Measurements from ENCODE around the gene SCYGR5.
"Not testable (repeated sequence)": the region's sequence is repeated elsewhere in the genome, so short reads cannot be mapped to it uniquely, and the experiment has no call there.

The SCYGR5 gene, protein sequence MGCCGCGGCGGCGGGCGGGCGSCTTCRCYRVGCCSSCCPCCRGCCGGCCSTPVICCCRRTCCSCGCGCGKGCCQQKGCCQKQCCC

DNA sequence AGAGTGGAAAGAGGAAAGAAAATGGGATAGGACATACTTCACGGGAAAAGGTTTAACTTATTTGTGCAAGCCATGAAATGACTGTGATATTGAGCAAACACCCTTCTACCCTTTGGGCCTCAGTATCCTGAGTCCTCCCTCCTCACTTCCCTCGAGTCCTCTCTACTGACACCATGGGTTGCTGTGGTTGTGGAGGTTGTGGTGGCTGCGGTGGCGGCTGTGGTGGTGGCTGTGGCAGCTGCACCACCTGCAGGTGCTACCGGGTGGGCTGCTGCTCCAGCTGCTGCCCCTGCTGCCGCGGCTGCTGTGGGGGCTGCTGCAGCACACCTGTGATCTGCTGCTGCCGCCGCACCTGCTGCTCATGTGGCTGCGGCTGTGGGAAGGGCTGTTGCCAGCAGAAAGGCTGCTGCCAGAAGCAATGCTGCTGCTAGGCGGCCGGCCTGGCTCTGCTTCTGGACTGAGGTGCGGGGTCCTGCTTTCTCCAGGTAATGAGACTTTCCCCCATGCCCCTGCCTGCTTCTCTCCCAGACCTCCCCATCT, at the start of gene SCYGR5:
TSS of gene SCYGR5 (plus strand) at position 174 of the 540 bp plus-strand sequence. CDS start at position 174, 0 bp downstream.
- H3K9me3 ChIP-seq (ENCODE audit: insufficient read depth, low read length); H3K4me1 ChIP-seq (ENCODE audit: insufficient read depth, insufficient read length); DNase-seq (ENCODE audit: low read depth, low spot score); H3K27me3 ChIP-seq (ENCODE audit: insufficient read depth, insufficient read length); H3K9ac ChIP-seq (ENCODE audit: insufficient read length, low read depth); H3K4me3 ChIP-seq (ENCODE audit: insufficient read length, low read depth); H3K36me3 ChIP-seq (ENCODE audit: insufficient read depth, insufficient read length, low read length): not testable (repeated sequence)

DNA sequence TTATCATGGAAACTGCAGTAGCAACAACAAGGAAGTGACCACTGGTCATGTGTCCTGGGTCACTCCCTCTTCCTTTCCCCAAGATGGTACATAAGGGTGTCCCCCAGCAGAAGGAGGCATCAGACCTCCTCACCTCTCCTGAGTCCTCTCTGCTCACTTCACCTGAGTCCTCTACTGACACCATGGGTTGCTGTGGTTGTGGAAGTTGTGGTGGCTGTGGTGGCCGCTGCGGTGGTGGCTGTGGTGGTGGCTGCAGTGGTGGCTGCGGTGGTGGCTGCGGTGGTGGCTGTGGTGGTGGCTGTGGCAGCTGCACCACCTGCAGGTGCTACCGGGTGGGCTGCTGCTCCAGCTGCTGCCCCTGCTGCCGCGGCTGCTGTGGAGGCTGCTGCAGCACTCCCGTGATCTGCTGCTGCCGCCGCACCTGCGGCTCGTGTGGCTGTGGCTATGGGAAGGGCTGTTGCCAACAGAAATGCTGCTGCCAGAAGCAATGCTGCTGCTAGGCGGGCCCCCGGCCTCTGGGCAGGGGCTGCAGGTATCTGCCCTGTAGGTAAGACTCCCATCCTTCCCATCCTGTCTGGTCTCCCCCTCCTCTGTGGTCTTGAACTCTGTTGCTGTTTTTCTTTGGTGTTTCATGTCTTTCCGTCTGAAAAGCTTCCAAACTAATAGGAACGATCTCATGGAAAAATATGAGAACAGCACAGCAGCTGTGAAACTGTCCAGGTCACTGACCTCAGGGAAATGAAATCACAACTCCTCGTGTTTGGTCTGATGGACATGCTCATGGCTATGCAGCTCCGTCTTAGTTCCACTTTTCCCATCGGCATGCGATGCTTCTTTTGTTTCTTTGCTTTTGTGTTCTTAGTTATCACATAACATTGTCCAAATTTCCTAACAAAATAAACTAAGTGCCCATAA, 49.0 kb upstream of the SCYGR5 start, which contains the start of gene SCYGR4:
TSS of gene SCYGR4 (plus strand) at position 183 of the 915 bp plus-strand sequence. CDS start at position 183, 0 bp downstream.
- Histone ChIP-seq H3K36me3 (ENCODE audit: insufficient read depth, insufficient read length, low read length) (no peaks in the 10 kb centered on the region), H3K4me1 (ENCODE audit: insufficient read depth, insufficient read length) (peaks cover 8% of the 10 kb centered on the region), H3K27me3 (ENCODE audit: insufficient read depth, insufficient read length) (peaks cover 3% of the 10 kb centered on the region), H3K4me3 (ENCODE audit: insufficient read length, low read depth) (no peak within 1 kb of the TSS), H3K9ac (ENCODE audit: insufficient read length, low read depth) (no peak within 1 kb of the TSS), H3K9me3 (ENCODE audit: insufficient read depth, low read length) (no peaks in the 10 kb centered on the region)
- TF ChIP-seq SUZ12 (IDR thresholded peaks at IDR 0.05; ENCODE audit: extremely low read depth, insufficient read depth, insufficient read length) (no peak), ZNF274 (IDR thresholded peaks at IDR 0.05; ENCODE audit: low read depth, low read length) (no peak), YY1 (IDR thresholded peaks at IDR 0.05; ENCODE audit: insufficient read depth, insufficient read length) (no peak)
- no peak for DNase-seq (ENCODE audit: low read depth, low spot score)

DNA sequence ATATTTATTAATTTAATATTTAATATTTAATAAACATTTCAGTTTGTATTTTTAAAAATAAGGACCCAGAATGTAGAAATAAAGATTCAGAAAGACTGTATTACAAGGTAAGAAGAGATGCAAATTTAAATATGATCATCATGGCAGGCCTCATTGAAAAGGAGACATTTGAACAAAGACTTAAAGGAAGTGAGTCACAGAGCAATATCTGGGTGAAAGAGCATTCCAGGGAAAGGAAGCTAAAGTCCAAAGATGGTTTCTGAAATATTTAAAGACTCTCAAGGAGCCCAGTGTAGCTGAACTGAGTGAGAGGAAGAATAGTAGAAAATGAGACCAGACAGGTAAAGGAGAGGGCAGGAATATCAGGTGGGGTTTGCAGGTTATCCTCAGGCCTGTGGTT, 43.4 kb upstream of the SCYGR5 start:
- TF ChIP-seq YY1 (IDR thresholded peaks at IDR 0.05; ENCODE audit: insufficient read depth, insufficient read length) (no peak), ZNF274 (IDR thresholded peaks at IDR 0.05; ENCODE audit: low read depth, low read length) (no peak), SUZ12 (IDR thresholded peaks at IDR 0.05; ENCODE audit: extremely low read depth, insufficient read depth, insufficient read length) (no peak)
- Histone ChIP-seq H3K36me3 (ENCODE audit: insufficient read depth, insufficient read length, low read length) (no peaks in the 10 kb centered on the region), H3K4me1 (ENCODE audit: insufficient read depth, insufficient read length) (peaks cover 5% of the 10 kb centered on the region), H3K9me3 (ENCODE audit: insufficient read depth, low read length) (no peaks in the 10 kb centered on the region), H3K9ac (ENCODE audit: insufficient read length, low read depth) (no peak overlapping the region), H3K27me3 (ENCODE audit: insufficient read depth, insufficient read length) (no peaks in the 10 kb centered on the region), H3K4me3 (ENCODE audit: insufficient read length, low read depth) (no peak overlapping the region)
- DNase-seq (ENCODE audit: low read depth, low spot score) = no peak

DNA sequence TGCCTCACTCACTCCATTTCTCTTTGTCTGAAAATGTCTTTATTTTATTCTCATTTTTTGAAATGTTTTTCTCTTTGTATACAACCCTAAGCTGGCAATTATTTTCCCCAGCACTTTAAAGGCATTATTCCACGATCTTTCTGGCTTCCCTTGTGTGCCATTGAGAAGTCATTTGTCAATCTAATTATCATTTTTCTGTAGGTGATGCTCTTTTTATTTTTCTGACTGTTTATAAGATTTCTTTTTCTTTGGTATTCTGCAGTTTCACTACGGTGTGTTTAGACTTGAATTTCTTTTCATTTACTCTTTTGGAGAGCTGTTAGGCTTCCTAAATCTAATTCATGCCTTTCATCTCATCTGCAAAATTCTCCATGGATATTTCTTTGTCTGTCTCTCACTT, 41.2 kb upstream of the SCYGR5 start:
- H3K9me3 ChIP-seq (ENCODE audit: insufficient read depth, low read length) = no peaks in the 10 kb centered on the region
- H3K9ac ChIP-seq (ENCODE audit: insufficient read length, low read depth) = no peak overlapping the region
- H3K4me1 ChIP-seq (ENCODE audit: insufficient read depth, insufficient read length) = no peaks in the 10 kb centered on the region
- no peaks in the 10 kb centered on the region for H3K27me3 ChIP-seq (ENCODE audit: insufficient read depth, insufficient read length)
- TF ChIP-seq YY1 (IDR thresholded peaks at IDR 0.05; ENCODE audit: insufficient read depth, insufficient read length) (no peak), SUZ12 (IDR thresholded peaks at IDR 0.05; ENCODE audit: extremely low read depth, insufficient read depth, insufficient read length) (no peak), ZNF274 (IDR thresholded peaks at IDR 0.05; ENCODE audit: low read depth, low read length) (no peak)
- H3K36me3 ChIP-seq (ENCODE audit: insufficient read depth, insufficient read length, low read length) = no peaks in the 10 kb centered on the region
- DNase-seq (ENCODE audit: low read depth, low spot score) = no peak
- no peak overlapping the region for H3K4me3 ChIP-seq (ENCODE audit: insufficient read length, low read depth)

DNA sequence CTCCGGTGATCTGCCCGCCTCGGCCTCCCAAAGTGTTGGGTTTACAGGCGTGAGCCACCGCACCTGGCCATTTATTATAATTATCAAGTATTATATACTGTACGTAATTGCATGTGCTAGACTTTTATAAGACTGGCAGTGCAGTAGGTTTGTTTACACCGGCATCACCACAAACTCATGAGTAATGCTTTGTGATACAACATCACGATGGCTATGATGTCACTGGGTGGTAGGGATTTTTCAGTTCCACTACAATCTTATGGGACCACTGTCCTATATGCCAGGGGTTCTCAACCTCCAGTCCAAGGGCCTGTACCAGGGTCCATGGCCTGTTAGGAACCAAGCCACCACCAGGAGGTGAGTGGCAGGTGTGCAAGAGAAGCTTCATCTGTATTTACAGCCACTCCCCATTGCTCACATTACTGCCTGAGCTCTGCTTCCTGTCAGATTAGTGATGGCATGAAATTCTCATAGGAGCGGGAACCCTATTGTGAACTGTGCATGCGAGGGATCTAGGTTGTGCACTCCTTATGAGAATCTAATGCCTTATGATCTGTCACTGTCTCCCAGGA, 39.9 kb upstream of the SCYGR5 start:
- Histone ChIP-seq H3K4me1 (ENCODE audit: insufficient read depth, insufficient read length) (no peaks in the 10 kb centered on the region), H3K4me3 (ENCODE audit: insufficient read length, low read depth) (no peak overlapping the region), H3K9me3 (ENCODE audit: insufficient read depth, low read length) (no peaks in the 10 kb centered on the region), H3K27me3 (ENCODE audit: insufficient read depth, insufficient read length) (no peaks in the 10 kb centered on the region), H3K9ac (ENCODE audit: insufficient read length, low read depth) (no peak overlapping the region), H3K36me3 (ENCODE audit: insufficient read depth, insufficient read length, low read length) (no peaks in the 10 kb centered on the region)
- TF ChIP-seq SUZ12 (IDR thresholded peaks at IDR 0.05; ENCODE audit: extremely low read depth, insufficient read depth, insufficient read length) = no peak
- no peak for TF ChIP-seq YY1 (IDR thresholded peaks at IDR 0.05; ENCODE audit: insufficient read depth, insufficient read length)
- no peak for TF ChIP-seq ZNF274 (IDR thresholded peaks at IDR 0.05; ENCODE audit: low read depth, low read length)
- no peak for DNase-seq (ENCODE audit: low read depth, low spot score)

DNA sequence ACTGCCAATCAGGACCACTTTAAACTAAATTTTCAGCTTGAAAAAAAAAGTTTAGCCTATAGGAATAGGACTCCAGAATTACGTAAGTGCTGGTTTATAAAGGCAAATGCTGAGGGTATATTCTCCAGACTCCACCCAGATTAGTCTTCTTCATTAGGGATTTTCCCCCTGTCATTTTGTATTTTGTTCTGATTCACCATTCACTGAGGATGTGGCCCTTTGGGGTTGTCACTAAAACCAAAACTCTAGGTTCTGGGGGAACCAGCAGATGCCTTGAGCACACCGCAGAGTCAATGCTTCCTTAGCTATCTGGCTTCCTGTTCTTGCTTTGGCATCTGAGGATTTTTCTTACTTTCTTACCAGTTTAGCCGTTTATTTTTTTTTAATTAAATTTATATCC, 38.8 kb upstream of the SCYGR5 start:
- Histone ChIP-seq H3K27me3 (ENCODE audit: insufficient read depth, insufficient read length) (no peaks in the 10 kb centered on the region), H3K4me1 (ENCODE audit: insufficient read depth, insufficient read length) (no peaks in the 10 kb centered on the region), H3K9me3 (ENCODE audit: insufficient read depth, low read length) (no peaks in the 10 kb centered on the region), H3K36me3 (ENCODE audit: insufficient read depth, insufficient read length, low read length) (no peaks in the 10 kb centered on the region), H3K9ac (ENCODE audit: insufficient read length, low read depth) (no peak overlapping the region), H3K4me3 (ENCODE audit: insufficient read length, low read depth) (no peak overlapping the region)
- TF ChIP-seq YY1 (IDR thresholded peaks at IDR 0.05; ENCODE audit: insufficient read depth, insufficient read length) (no peak), SUZ12 (IDR thresholded peaks at IDR 0.05; ENCODE audit: extremely low read depth, insufficient read depth, insufficient read length) (no peak), ZNF274 (IDR thresholded peaks at IDR 0.05; ENCODE audit: low read depth, low read length) (no peak)
- no peak for DNase-seq (ENCODE audit: low read depth, low spot score)

DNA sequence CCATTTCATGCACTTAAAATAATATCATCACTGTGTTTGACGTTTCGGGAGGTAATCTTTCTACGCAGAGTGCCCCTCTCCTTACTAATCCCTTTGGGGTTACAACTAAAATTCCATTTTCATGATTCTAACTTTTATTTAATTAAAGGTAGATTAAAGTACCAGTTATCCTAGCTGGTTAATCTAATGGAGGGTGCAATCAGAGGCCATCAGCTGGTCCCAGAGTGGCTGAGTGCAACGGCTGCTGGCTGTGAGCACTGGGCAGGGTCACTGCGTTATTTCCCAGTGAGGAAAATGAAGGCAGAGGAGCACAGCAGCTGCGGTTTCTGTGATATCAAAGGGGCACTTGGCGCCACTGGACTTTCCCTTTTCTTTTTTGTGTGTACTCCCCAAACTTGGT, 37.2 kb upstream of the SCYGR5 start:
- Histone ChIP-seq H3K4me1 (ENCODE audit: insufficient read depth, insufficient read length) (no peaks in the 10 kb centered on the region), H3K36me3 (ENCODE audit: insufficient read depth, insufficient read length, low read length) (no peaks in the 10 kb centered on the region), H3K9me3 (ENCODE audit: insufficient read depth, low read length) (no peaks in the 10 kb centered on the region), H3K27me3 (ENCODE audit: insufficient read depth, insufficient read length) (no peaks in the 10 kb centered on the region), H3K9ac (ENCODE audit: insufficient read length, low read depth) (no peak overlapping the region), H3K4me3 (ENCODE audit: insufficient read length, low read depth) (no peak overlapping the region)
- TF ChIP-seq ZNF274 (IDR thresholded peaks at IDR 0.05; ENCODE audit: low read depth, low read length) (no peak), YY1 (IDR thresholded peaks at IDR 0.05; ENCODE audit: insufficient read depth, insufficient read length) (no peak), SUZ12 (IDR thresholded peaks at IDR 0.05; ENCODE audit: extremely low read depth, insufficient read depth, insufficient read length) (no peak)
- DNase-seq (ENCODE audit: low read depth, low spot score) = no peak

Data from NT2/D1 (cell line).